ENCODE data around the gene ACSS2.

GRCh38 chr20:34928411-34928810 lies 52.0 kb downstream of the ACSS2 start:
- TF ChIP-seq CREB5 (CRISPR knock-in tag; IDR thresholded peaks at IDR 0.05; ENCODE audit: low read depth) (no peak), OSR1 (CRISPR knock-in tag; IDR thresholded peaks at IDR 0.05) (no peak), POU6F1 (CRISPR knock-in tag; IDR thresholded peaks at IDR 0.05; ENCODE audit: borderline replicate concordance, low read depth) (no peak), TOX (CRISPR knock-in tag; IDR thresholded peaks at IDR 0.05; ENCODE audit: borderline replicate concordance) (no peak), ZFP30 (CRISPR knock-in tag; IDR thresholded peaks at IDR 0.05) (no peak), CSDC2 (CRISPR knock-in tag; IDR thresholded peaks at IDR 0.05) (no peak), RARB (CRISPR knock-in tag; IDR thresholded peaks at IDR 0.05) (no peak), CSRNP3 (CRISPR knock-in tag; IDR thresholded peaks at IDR 0.05) (no peak), ARNTL (CRISPR knock-in tag; IDR thresholded peaks at IDR 0.05; ENCODE audit: borderline replicate concordance, low read depth) (no peak), PATZ1 (CRISPR knock-in tag; IDR thresholded peaks at IDR 0.05; ENCODE audit: borderline replicate concordance) (no peak)

Data from SK-N-SH treated with all-trans-retinoic acid at 6 μM for 48 hours (cell line).